ENCODE results near the gene HOXC5. TPM values are rescaled to one million over a fixed set of nuclear protein-coding genes. Genes with fewer than 3 reads are reported as not detected.

The HOXC5 gene
- total RNA-seq, 1 experiment from 2014 or later, result 1.1 TPM

DNA sequence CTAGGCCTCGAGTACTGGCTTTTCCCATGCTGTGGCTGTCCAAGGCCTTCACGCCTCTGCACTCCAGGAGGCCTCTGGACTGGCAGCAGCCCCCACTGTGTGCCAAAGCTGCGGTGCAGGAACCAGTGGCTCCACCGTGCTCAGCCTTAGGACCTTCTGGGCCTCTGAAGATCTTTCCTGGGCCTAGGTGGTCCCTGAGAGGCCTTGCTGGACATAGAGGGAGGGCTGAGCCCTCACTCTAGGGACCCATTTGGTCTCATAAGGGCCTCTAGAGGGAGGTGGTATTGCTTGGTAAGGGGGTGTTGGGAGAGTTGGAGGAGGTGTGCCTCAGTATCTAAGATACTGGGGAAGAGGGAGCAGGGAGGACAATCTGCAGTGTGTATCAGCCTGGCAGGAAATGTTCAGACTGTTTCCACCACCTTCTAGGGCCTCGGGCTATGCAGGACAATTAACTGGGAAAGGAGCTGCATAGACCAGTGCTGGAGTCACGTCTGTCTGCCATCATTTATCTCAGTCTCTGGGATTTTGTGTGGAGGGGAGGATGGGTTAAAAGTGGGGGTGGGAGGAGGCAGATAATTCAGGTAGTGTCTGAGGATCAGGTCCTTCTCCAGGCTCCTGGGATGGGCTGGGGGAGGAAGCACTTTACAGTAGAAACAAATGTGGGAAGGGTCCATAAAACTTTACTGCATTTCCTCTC lies 2.9 kb downstream of the HOXC5 start:
- RAD21 ChIA-PET (ENCODE audit: low non-redundant PET in 1 of 2, low total read pairs in 2 of 2, uncharacterized antibody in 2 of 2, unreplicated experiment in 2 of 2), result no interaction called here
- H3K9me3 ChIP-seq (ENCODE audit: control insufficient read depth in 1 of 2, insufficient read depth in 1 of 2, low read depth in 1 of 2, low read length in 2 of 2), result no peaks in the 10 kb centered on the region
- no peak overlapping the region for H2AFZ ChIP-seq (ENCODE audit: low read depth, low read length, poor library complexity, severe bottlenecking)
- no peaks in the 10 kb centered on the region for H3K79me2 ChIP-seq (ENCODE audit: insufficient read depth, low read length)
- H3K4me1 ChIP-seq (ENCODE audit: control insufficient read depth in 1 of 2, insufficient read depth in 2 of 2, low read length in 2 of 2), result peaks cover 7 to 32% of the 10 kb centered on the region in 2 experiments
- BruUV-seq (replicated peaks), result no TSS peak
- H4K20me1 ChIP-seq (ENCODE audit: insufficient read depth), result no peaks in the 10 kb centered on the region
- H3K9me2 ChIP-seq (ENCODE audit: insufficient read depth), result no peaks in the 10 kb centered on the region
- no peak overlapping the region for H3K4me2 ChIP-seq (ENCODE audit: low read length)
- CTCF ChIA-PET, result interaction anchor here (2.4 kb wide), 1 partner anchor 153 kb away, joined by 5 read pairs; the partner anchor contains the start of gene SMUG1
- intact Hi-C loops (cut with micrococcal nuclease), result no loop called here
- TF ChIP-seq EZH2phosphoT487 (IDR thresholded peaks at IDR 0.05; ENCODE audit: borderline replicate concordance) (no peak), ELF1 (IDR thresholded peaks at IDR 0.05; ENCODE audit: borderline replicate concordance, low read depth) (no peak), ZFX (IDR thresholded peaks at IDR 0.05) (no peak), TCF7L2 (IDR thresholded peaks at IDR 0.05; ENCODE audit: borderline replicate concordance, extremely low read depth, insufficient read depth, insufficient read length) (no peak), SP1 (IDR thresholded peaks at IDR 0.05; ENCODE audit: low read depth) (no peak), CBX3 (IDR thresholded peaks at IDR 0.05; ENCODE audit: low read depth) (no peak), JUND (IDR thresholded peaks at IDR 0.05) (no peak), RAD21 (IDR thresholded peaks at IDR 0.05; ENCODE audit: low read depth) (no peak), CEBPB (IDR thresholded peaks at IDR 0.05; ENCODE audit: low read depth) (no peak), POLR2AphosphoS5 (IDR thresholded peaks at IDR 0.05; ENCODE audit: low read depth, low read length) (no peak), FOSL1 (IDR thresholded peaks at IDR 0.05; ENCODE audit: low read depth) (no peak), EGR1 (IDR thresholded peaks at IDR 0.05; ENCODE audit: low read depth) (no peak), SIN3A (IDR thresholded peaks at IDR 0.05; ENCODE audit: low read depth) (no peak), ZNF274 (IDR thresholded peaks at IDR 0.05; ENCODE audit: low read depth, low read length) (no peak), EZH2 (IDR thresholded peaks at IDR 0.05) (no peak)
- TF ChIP-seq, protein P1, sequence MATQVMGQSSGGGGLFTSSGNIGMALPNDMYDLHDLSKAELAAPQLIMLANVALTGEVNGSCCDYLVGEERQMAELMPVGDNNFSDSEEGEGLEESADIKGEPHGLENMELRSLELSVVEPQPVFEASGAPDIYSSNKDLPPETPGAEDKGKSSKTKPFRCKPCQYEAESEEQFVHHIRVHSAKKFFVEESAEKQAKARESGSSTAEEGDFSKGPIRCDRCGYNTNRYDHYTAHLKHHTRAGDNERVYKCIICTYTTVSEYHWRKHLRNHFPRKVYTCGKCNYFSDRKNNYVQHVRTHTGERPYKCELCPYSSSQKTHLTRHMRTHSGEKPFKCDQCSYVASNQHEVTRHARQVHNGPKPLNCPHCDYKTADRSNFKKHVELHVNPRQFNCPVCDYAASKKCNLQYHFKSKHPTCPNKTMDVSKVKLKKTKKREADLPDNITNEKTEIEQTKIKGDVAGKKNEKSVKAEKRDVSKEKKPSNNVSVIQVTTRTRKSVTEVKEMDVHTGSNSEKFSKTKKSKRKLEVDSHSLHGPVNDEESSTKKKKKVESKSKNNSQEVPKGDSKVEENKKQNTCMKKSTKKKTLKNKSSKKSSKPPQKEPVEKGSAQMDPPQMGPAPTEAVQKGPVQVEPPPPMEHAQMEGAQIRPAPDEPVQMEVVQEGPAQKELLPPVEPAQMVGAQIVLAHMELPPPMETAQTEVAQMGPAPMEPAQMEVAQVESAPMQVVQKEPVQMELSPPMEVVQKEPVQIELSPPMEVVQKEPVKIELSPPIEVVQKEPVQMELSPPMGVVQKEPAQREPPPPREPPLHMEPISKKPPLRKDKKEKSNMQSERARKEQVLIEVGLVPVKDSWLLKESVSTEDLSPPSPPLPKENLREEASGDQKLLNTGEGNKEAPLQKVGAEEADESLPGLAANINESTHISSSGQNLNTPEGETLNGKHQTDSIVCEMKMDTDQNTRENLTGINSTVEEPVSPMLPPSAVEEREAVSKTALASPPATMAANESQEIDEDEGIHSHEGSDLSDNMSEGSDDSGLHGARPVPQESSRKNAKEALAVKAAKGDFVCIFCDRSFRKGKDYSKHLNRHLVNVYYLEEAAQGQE (IDR thresholded peaks at IDR 0.05; ENCODE audit: low read depth), result no peak
- TF ChIP-seq, protein P2, sequence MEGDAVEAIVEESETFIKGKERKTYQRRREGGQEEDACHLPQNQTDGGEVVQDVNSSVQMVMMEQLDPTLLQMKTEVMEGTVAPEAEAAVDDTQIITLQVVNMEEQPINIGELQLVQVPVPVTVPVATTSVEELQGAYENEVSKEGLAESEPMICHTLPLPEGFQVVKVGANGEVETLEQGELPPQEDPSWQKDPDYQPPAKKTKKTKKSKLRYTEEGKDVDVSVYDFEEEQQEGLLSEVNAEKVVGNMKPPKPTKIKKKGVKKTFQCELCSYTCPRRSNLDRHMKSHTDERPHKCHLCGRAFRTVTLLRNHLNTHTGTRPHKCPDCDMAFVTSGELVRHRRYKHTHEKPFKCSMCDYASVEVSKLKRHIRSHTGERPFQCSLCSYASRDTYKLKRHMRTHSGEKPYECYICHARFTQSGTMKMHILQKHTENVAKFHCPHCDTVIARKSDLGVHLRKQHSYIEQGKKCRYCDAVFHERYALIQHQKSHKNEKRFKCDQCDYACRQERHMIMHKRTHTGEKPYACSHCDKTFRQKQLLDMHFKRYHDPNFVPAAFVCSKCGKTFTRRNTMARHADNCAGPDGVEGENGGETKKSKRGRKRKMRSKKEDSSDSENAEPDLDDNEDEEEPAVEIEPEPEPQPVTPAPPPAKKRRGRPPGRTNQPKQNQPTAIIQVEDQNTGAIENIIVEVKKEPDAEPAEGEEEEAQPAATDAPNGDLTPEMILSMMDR (IDR thresholded peaks at IDR 0.05 in 2 of 3, conservative IDR thresholded peaks at IDR 0.05 in 1 of 3; ENCODE audit: borderline replicate concordance in 1 of 3, insufficient read depth in 1 of 3, low read depth in 2 of 3, low read length in 2 of 3), result no peak
- TF ChIP-seq, protein P3, sequence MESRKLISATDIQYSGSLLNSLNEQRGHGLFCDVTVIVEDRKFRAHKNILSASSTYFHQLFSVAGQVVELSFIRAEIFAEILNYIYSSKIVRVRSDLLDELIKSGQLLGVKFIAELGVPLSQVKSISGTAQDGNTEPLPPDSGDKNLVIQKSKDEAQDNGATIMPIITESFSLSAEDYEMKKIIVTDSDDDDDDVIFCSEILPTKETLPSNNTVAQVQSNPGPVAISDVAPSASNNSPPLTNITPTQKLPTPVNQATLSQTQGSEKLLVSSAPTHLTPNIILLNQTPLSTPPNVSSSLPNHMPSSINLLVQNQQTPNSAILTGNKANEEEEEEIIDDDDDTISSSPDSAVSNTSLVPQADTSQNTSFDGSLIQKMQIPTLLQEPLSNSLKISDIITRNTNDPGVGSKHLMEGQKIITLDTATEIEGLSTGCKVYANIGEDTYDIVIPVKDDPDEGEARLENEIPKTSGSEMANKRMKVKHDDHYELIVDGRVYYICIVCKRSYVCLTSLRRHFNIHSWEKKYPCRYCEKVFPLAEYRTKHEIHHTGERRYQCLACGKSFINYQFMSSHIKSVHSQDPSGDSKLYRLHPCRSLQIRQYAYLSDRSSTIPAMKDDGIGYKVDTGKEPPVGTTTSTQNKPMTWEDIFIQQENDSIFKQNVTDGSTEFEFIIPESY (IDR thresholded peaks at IDR 0.05; ENCODE audit: extremely low read depth, insufficient replicate concordance, low read length), result no peak
- TF ChIP-seq, protein P4, sequence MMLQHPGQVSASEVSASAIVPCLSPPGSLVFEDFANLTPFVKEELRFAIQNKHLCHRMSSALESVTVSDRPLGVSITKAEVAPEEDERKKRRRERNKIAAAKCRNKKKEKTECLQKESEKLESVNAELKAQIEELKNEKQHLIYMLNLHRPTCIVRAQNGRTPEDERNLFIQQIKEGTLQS (IDR thresholded peaks at IDR 0.05), result no peak
- POLR2A ChIA-PET, result no interaction called here
- no peak for DNase-seq (ENCODE audit: low read depth, low spot score)
- no peak for ATAC-seq
- H3K4me3 ChIP-seq (replicated peaks in 1 of 2; ENCODE audit: low read depth in 1 of 2, low read length in 2 of 2), result no peak overlapping the region
- H3K27me3 ChIP-seq (ENCODE audit: insufficient read depth, low read length), result no peaks in the 10 kb centered on the region
- H3K36me3 ChIP-seq (ENCODE audit: control insufficient read depth in 1 of 2, insufficient read depth in 2 of 2, low read length in 2 of 2), result no peaks in the 10 kb centered on the region
- no peak overlapping the region for H3K27ac ChIP-seq (ENCODE audit: low read depth, low read length)
- no peak overlapping the region for H3K9ac ChIP-seq (ENCODE audit: low read length)

All from HCT116 (cell line).